Calu3 (cell line): ENCODE results near the gene TARDBP. TPM values are rescaled to one million over a fixed set of nuclear protein-coding genes. Genes with fewer than 3 reads are reported as not detected.
"Not testable (repeated sequence)": the region's sequence is repeated elsewhere in the genome, so short reads cannot be mapped to it uniquely, and the experiment has no call there.

ENCODE experiments used
- BruUV-seq: library from RNA; stranded (reverse); fragments of 400-500 nt; replicated peaks from 2 replicates; lab custom pipeline; 2021; lab: Mats Ljungman, UMichigan
- CTCF ChIA-PET: fragments of 300-600 bp; sonication (Branson Sonifier 250); formaldehyde crosslinking; loops from one replicate; lab custom pipeline; 2022; ENCODE audit warnings: antibody characterized with exemption; lab: Charles Lee
- DNase-seq: peaks from one replicate; pipeline ENCODE4 v3.0.0; 2022
- H3K27ac Mint-ChIP-seq: one replicate; pipeline ENCODE4 v1.8.0; 2022; ENCODE audit warnings: mixed read lengths; ENCODE audit not compliant: unreplicated experiment
- H3K27me3 Mint-ChIP-seq: one replicate; pipeline ENCODE4 v1.8.0; 2022; ENCODE audit warnings: mixed read lengths; ENCODE audit not compliant: unreplicated experiment
- H3K36me3 Mint-ChIP-seq: one replicate; pipeline ENCODE4 v1.8.0; 2022; ENCODE audit warnings: mild to moderate bottlenecking, moderate library complexity, mixed read lengths; ENCODE audit not compliant: insufficient read depth, unreplicated experiment
- H3K4me1 Mint-ChIP-seq: one replicate; pipeline ENCODE4 v1.8.0; 2022; ENCODE audit warnings: mild to moderate bottlenecking, low read depth, mixed read lengths; ENCODE audit not compliant: unreplicated experiment
- H3K4me3 Mint-ChIP-seq: one replicate; pipeline ENCODE4 v1.8.0; 2022; ENCODE audit warnings: mild to moderate bottlenecking, low read depth, moderate library complexity, mixed read lengths; ENCODE audit not compliant: unreplicated experiment
- H3K9me3 Mint-ChIP-seq: one replicate; pipeline ENCODE4 v1.8.0; 2022; ENCODE audit warnings: low read depth, mixed read lengths; ENCODE audit not compliant: unreplicated experiment
- intact Hi-C: fragments of 100-400 bp; cut with micrococcal nuclease; formaldehyde crosslinking; loops from one replicate; pipeline ENCODE4 v1.10.0; 2022; ENCODE audit not compliant: unreplicated experiment
- total RNA-seq: library from RNA; stranded (reverse); gene quantifications from 2 replicates; pipeline ENCODE4 v1.2.3, GENCODE V29; 2022
- TF ChIP-seq, protein P1 (sequence below): fragments of 200-600 bp; IDR thresholded peaks from one replicate; pipeline ENCODE4 v1.8.0; 2022; ENCODE audit warnings: antibody characterized with exemption; ENCODE audit not compliant: unreplicated experiment

The TARDBP gene
- total RNA-seq, 1 experiment from 2014 or later = 130 TPM

- peaks cover 32% of the 10 kb centered on the region for H3K27me3 Mint-ChIP-seq
- TF ChIP-seq, protein P1, sequence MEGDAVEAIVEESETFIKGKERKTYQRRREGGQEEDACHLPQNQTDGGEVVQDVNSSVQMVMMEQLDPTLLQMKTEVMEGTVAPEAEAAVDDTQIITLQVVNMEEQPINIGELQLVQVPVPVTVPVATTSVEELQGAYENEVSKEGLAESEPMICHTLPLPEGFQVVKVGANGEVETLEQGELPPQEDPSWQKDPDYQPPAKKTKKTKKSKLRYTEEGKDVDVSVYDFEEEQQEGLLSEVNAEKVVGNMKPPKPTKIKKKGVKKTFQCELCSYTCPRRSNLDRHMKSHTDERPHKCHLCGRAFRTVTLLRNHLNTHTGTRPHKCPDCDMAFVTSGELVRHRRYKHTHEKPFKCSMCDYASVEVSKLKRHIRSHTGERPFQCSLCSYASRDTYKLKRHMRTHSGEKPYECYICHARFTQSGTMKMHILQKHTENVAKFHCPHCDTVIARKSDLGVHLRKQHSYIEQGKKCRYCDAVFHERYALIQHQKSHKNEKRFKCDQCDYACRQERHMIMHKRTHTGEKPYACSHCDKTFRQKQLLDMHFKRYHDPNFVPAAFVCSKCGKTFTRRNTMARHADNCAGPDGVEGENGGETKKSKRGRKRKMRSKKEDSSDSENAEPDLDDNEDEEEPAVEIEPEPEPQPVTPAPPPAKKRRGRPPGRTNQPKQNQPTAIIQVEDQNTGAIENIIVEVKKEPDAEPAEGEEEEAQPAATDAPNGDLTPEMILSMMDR = no peak
- no peak overlapping the region for H3K4me3 Mint-ChIP-seq
- no peaks in the 10 kb centered on the region for H3K9me3 Mint-ChIP-seq
- H3K36me3 Mint-ChIP-seq = no peaks in the 10 kb centered on the region
- no peaks in the 10 kb centered on the region for H3K4me1 Mint-ChIP-seq
- no peak for DNase-seq
- intact Hi-C loops = no loop called here
- CTCF ChIA-PET = no interaction called here
- no peak overlapping the region for H3K27ac Mint-ChIP-seq
- BruUV-seq = no TSS peak
These were observed 21.6 kb upstream of the TARDBP start for GRCh38 chr1:10990828-10991227.

DNA sequence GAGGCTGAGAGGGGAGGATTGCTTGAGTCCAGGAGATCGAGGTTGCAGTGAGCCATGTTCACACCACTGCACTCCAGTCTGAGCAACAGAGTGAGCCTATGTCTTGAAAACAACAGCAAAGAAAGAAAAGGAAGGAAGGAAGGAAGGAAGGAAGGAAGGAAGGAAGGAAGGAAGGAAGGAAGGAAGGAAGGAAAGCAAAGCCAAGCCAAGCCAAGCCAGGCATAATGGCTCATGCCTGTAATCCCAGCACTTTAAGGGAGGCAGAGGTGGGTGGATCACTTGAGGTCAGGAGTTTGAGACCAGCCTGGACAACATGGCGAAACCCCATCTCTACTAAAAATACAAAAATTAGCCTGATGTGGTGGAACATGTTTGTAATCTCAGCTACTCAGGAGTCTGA is 20.4 kb upstream of the TARDBP start:
- H3K4me3 Mint-ChIP-seq, H3K36me3 Mint-ChIP-seq, H3K27ac Mint-ChIP-seq: not testable (repeated sequence)

DNA sequence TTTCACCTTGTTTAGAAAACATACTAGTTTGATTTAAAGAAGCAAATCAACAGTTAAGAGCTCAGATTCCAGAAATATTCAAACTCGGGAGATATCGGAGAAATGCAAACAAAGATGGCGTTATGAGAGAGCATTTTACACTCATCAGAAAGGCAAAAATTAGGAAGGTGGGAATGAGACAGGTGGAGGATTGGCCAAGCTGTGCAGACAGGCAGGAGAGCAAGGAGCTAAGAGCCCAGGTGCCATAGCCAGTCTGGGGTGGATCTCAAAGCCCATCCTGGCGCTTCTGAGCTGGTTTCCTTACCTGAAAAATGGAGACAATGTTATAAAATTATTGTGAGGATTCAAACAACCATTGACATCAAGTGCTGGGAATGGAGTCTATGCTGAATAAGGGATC is 19.6 kb upstream of the TARDBP start:
- intact Hi-C loops = no loop called here
- Mint-ChIP-seq H3K27me3 (peaks cover 12% of the 10 kb centered on the region), H3K4me1 (no peaks in the 10 kb centered on the region), H3K36me3 (no peaks in the 10 kb centered on the region), H3K4me3 (no peak overlapping the region), H3K27ac (no peak overlapping the region), H3K9me3 (no peaks in the 10 kb centered on the region)
- CTCF ChIA-PET = no interaction called here
- TF ChIP-seq, protein P1 = no peak
- no peak for DNase-seq
- BruUV-seq = no TSS peak

More for the DNA sequence above, 20.4 kb upstream of the TARDBP start:
- CTCF ChIA-PET, BruUV-seq, DNase-seq, intact Hi-C loops, H3K9me3 Mint-ChIP-seq, H3K4me1 Mint-ChIP-seq: not testable (repeated sequence)
- H3K27me3 Mint-ChIP-seq = peaks cover 20% of the 10 kb centered on the region

GRCh38 chr1:10996100-10996499 is 16.4 kb upstream of the TARDBP start:
- Mint-ChIP-seq H3K27ac (no peak overlapping the region), H3K27me3 (peaks cover 11% of the 10 kb centered on the region), H3K9me3 (no peaks in the 10 kb centered on the region), H3K4me3 (no peak overlapping the region), H3K36me3 (no peaks in the 10 kb centered on the region), H3K4me1 (no peaks in the 10 kb centered on the region)
- DNase-seq = no peak
- TF ChIP-seq, protein P1 = no peak
- intact Hi-C loops = no loop called here
- BruUV-seq = no TSS peak
- CTCF ChIA-PET = no interaction called here

DNA sequence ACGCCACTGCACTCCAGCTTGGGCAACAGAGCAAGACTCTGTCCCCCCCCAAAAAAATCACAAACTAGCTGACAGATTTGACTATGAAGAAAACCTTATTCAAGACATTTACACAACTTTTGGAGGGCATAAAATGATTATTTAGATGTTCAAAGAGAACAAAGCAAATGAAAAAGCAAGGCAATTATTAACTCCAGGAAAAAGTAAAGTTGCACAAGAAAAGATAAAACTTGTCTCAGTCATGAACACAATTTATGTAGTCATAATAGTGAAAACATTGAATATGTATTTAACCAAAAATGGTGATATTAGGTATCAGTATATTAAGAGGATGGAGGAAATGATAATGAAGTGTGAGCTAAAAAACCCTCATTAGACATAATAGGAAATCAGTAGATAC is 11.9 kb upstream of the TARDBP start:
- H3K27me3 Mint-ChIP-seq = no peaks in the 10 kb centered on the region
- H3K27ac Mint-ChIP-seq = no peak overlapping the region
- CTCF ChIA-PET = no interaction called here
- DNase-seq = no peak
- no peak overlapping the region for H3K4me3 Mint-ChIP-seq
- intact Hi-C loops = no loop called here
- no peaks in the 10 kb centered on the region for H3K4me1 Mint-ChIP-seq
- no peaks in the 10 kb centered on the region for H3K36me3 Mint-ChIP-seq
- TF ChIP-seq, protein P1 = no peak
- BruUV-seq = no TSS peak
- no peaks in the 10 kb centered on the region for H3K9me3 Mint-ChIP-seq
